ENCODE measurements around the gene IFT88. TPM values are rescaled to one million over a fixed set of nuclear protein-coding genes. Genes with fewer than 3 reads are reported as not detected.

IFT88 gene
- total and polyA plus RNA-seq, 2 of the 8 experiments (the other 6 are each of a cell fraction or from before 2014, with no cell fraction given) = 1.7 to 5.8 TPM

GRCh38 chr13:20519875-20520274 lies 47.1 kb upstream of the IFT88 start:
- Histone ChIP-seq H3K23ac (ENCODE audit: insufficient read length) (no peak overlapping the region), H3K14ac (ENCODE audit: insufficient read length) (no peak overlapping the region), H3K4ac (replicated peaks; ENCODE audit: insufficient read length, low read depth, low read length) (no peak overlapping the region), H2BK5ac (ENCODE audit: low read depth, low read length) (no peak overlapping the region), H2BK12ac (ENCODE audit: low read depth, low read length) (no peak overlapping the region), H3K79me1 (ENCODE audit: low read depth, low read length) (no peaks in the 10 kb centered on the region; the same call in 1 of the 2 replicates), H3K4me3 (ENCODE audit: extremely low read depth in 1 of 4, insufficient read depth in 2 of 4, low read depth in 3 of 4, low read length in 4 of 4) (no peak overlapping the region), H3K79me2 (ENCODE audit: control insufficient read depth in 1 of 2, insufficient read depth in 2 of 2, low read length in 2 of 2) (no peaks in the 10 kb centered on the region), H2BK20ac (ENCODE audit: low read length) (no peak overlapping the region), H3K9me3 (ENCODE audit: insufficient read depth in 2 of 2, low read depth in 1 of 2, low read length in 1 of 2) (no peaks in the 10 kb centered on the region; a peak in 1 of 4 replicates), H4K8ac (ENCODE audit: extremely low read depth, insufficient read depth, low read length) (no peak overlapping the region), H3K4me2 (ENCODE audit: insufficient read depth in 1 of 2, low read depth in 2 of 2, low read length in 2 of 2) (no peak overlapping the region), H3K27ac (ENCODE audit: low read depth, low read length) (no peak overlapping the region), H4K20me1 (replicated peaks in 1 of 2; ENCODE audit: control insufficient read depth in 1 of 2, insufficient read depth in 2 of 2, low read length in 2 of 2) (no peaks in the 10 kb centered on the region), H4K91ac (replicated peaks; ENCODE audit: insufficient read length, low read length) (no peak overlapping the region), H3K36me3 (ENCODE audit: control insufficient read depth in 2 of 4, insufficient read depth in 4 of 4, low read length in 3 of 4) (no peaks in the 10 kb centered on the region), H3K9ac (replicated peaks in 1 of 4; ENCODE audit: extremely low read depth in 1 of 4, low read depth in 3 of 4, low read length in 3 of 4) (no peak overlapping the region), H4K5ac (ENCODE audit: insufficient read length, low read depth, low read length) (no peak overlapping the region), H2BK120ac (replicated peaks; ENCODE audit: low read depth, low read length) (no peak overlapping the region), H2AFZ (ENCODE audit: low read length) (no peak overlapping the region), H3K27me3 (replicated peaks in 1 of 4; ENCODE audit: control insufficient read depth in 3 of 4, extremely low read depth in 1 of 4, insufficient read depth in 3 of 4, low read length in 3 of 4) (no peaks in the 10 kb centered on the region; a peak in 1 of 7 replicates), H3K23me2 (ENCODE audit: low read depth, low read length) (peaks cover 2% of the 10 kb centered on the region; the same call in 1 of the 2 replicates), H2AK5ac (ENCODE audit: low read depth, low read length) (no peak overlapping the region), H3K18ac (ENCODE audit: extremely low read depth, low read length) (no peak overlapping the region), H2BK15ac (ENCODE audit: low read length) (no peak overlapping the region), H3K4me1 (replicated peaks in 1 of 4; ENCODE audit: control insufficient read depth in 3 of 4, insufficient read depth in 4 of 4, low read length in 3 of 4) (peaks cover 0 to 2% (median 0%) of the 10 kb centered on the region in 4 experiments; a peak in 2 of 7 replicates), H3K56ac (replicated peaks; ENCODE audit: insufficient read length, low read depth, low read length) (no peak overlapping the region)
- DNase-seq (ENCODE audit: low read depth in 1 of 2, low spot score in 2 of 2) (no peak), FAIRE-seq (no peak)
- TF ChIP-seq CHD2 (IDR thresholded peaks at IDR 0.05; ENCODE audit: low read length) (no peak), SP1 (IDR thresholded peaks at IDR 0.05; ENCODE audit: low read depth, low read length) (no peak), BACH1 (IDR thresholded peaks at IDR 0.05; ENCODE audit: low read length) (no peak), CREB1 (IDR thresholded peaks at IDR 0.05) (no peak), GTF2F1 (IDR thresholded peaks at IDR 0.05; ENCODE audit: borderline replicate concordance, low read depth, low read length) (no peak), RFX5 (IDR thresholded peaks at IDR 0.05; ENCODE audit: borderline replicate concordance, low read depth, low read length) (no peak), JUND (IDR thresholded peaks at IDR 0.05; ENCODE audit: low read length) (no peak), CEBPB (IDR thresholded peaks at IDR 0.05; ENCODE audit: low read depth, low read length) (no peak), BCL11A (IDR thresholded peaks at IDR 0.05; ENCODE audit: low read depth in 2 of 2, low read length in 2 of 2) (no peak)
- ChIA-PET POLR2A (ENCODE audit: partially characterized antibody) (no interaction called here), CTCF (ENCODE audit: partially characterized antibody) (no interaction called here)
- WGBS, 2 experiments (ENCODE audit: extremely low coverage in 1 of 2, insufficient coverage in 1 of 2, insufficient read length in 1 of 2, insufficient replicate concordance in 2 of 2, low coverage in 1 of 2, low lambda C conversion rate in 2 of 2, missing lambda C conversion rate in 1 of 2) = 86% methylated on average over 1 of the region's 1 CpG; no CpG with 5 or more reads in 1 of the 2 experiments

All from H1 (cell line).